Stimulated activated CD8-positive, alpha-beta memory T cell treated with anti-CD3 and anti-CD28 coated beads, Interleukin-7, amount 100 ng/mL, for 4 hours (primary cell): ENCODE results near the gene DMXL1.

Experiments used
- DNase-seq, 2 donors: peaks; one replicate each; pipeline ENCODE4 v3.0.0-alpha.2; 2020; ENCODE audit warnings: low read depth in 2 of 2

The DMXL1 gene

GRCh38 chr5:119288379-119289033, 217.6 kb downstream of the DMXL1 start:
- DNase-seq = no peak

- no peak for DNase-seq
These were observed 218.7 kb downstream of the DMXL1 start for GRCh38 chr5:119289438-119290044.

DNA sequence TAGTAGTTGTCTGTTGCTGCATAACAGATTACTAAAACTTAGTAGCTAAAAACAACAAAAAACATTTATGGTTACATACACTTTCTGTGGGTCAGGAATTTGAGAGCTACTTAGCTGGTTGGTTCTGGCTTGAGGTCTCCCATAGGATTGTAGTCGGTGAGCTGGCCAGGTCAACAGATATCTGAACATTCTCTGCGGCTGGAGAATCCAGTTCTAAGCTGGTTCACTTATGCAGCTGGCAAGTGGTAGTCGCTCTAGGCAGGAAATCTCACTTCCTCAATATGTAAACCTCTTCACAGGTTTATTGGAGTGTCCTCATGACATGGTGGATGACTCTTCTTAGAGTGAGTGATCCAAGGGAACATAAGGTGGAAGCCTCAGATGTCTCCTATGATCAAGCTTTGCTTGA, 219.3 kb downstream of the DMXL1 start:
- DNase-seq = no peak

DNA sequence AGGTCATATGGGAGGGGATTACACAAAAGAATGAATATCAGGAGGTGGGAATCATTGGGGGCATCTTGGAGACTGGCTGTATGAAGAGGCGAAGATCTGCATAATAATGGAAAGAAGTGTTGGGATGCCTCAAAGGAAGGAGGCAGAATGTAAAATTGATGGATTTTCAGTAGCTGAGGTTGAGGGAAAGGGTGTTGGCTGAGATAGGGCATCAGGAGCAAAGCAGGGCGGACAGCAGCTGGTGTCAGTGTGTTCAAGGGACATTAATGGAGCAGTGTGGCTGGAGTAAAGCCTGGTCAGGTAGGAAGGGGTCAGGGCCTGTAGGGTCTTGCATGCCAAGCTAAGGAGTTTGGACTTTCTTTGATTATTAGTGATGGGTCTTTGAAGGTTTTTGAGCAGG, 219.7 kb downstream of the DMXL1 start:
- no peak for DNase-seq

- DNase-seq = no peak
These were observed 220.2 kb downstream of the DMXL1 start for GRCh38 chr5:119291056-119291455.

GRCh38 chr5:119291877-119292276, 221.0 kb downstream of the DMXL1 start:
- no peak for DNase-seq

DNA sequence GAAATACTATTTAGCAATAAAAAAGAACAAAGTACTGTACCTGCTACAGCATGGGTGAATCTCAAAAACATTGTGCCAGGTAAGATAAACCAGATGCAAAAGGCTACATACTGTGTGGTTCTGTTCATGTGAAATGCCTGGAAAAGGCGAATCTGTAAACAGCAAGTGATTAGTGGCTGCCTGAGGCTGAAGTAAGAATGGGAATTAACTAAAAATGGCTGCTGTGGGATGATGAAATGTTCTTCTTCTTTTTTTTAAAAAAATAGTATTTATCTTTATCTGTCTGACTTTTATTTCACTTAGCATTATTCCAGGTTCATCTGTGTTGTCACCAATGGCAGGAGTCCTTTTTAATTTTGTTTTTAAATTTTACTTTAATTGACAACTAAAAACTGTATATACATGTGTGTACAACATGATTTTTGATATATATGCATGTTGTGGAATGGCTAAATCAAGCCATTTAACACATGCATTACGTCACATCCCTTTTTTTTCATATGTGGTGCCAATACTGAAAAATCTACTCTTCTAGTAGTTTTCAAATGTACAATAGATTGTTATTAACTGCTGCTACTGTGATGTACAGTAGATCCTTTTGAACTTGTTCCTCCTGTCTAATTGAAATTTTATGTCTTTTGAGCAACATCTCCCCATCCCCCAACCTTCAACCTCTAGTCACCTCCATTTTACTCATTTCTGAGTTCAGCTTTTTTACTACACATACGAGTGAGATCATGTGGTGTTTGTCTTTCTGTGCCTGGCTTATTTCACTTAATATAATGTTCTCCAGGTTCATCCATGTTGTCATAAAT, 222.0 kb downstream of the DMXL1 start:
- no peak for DNase-seq

- DNase-seq = no peak
These were observed 222.6 kb downstream of the DMXL1 start for GRCh38 chr5:119293516-119293829.
